ENCODE results near the gene PITPNM1.

GRCh38 chr11:67510023-67510345, 4.8 kb upstream of the PITPNM1 start:
- TF ChIP-seq CTCF (conservative IDR thresholded peaks at IDR 0.05; ENCODE audit: low read length) (no peak), EZH2phosphoT487 (IDR thresholded peaks at IDR 0.05; ENCODE audit: borderline replicate concordance) (no peak)

Data from Loucy (cell line).